Sigmoid colon (tissue), 4 donors: Measurements from ENCODE around the gene SMC4.

ENCODE experiments used
- CTCF ChIP-seq, 4 experiments: fragments of 450-650 bp in 3 of 4; fragments of 200-600 bp in 1 of 4; IDR thresholded peaks; one replicate each; pipeline ENCODE4 v1.5.1; 2016 to 2019; ENCODE audit warnings: antibody characterized with exemption in 4 of 4, mild to moderate bottlenecking in 3 of 4, moderate library complexity in 2 of 4
- EP300 ChIP-seq, 4 donors: sonication (generic); formaldehyde crosslinking; IDR thresholded peaks; one replicate each; pipeline ENCODE4 v1.6.1; 2017; ENCODE audit warnings: antibody characterized with exemption in 4 of 4
- POLR2A ChIP-seq, 2 donors: fragments of 450-650 bp; IDR thresholded peaks; one replicate each; pipeline ENCODE4 v1.6.1; 2016; ENCODE audit warnings: antibody characterized with exemption in 2 of 2, mild to moderate bottlenecking in 2 of 2, moderate library complexity in 2 of 2
- POLR2AphosphoS5 ChIP-seq, 4 donors: sonication (generic); formaldehyde crosslinking; IDR thresholded peaks; one replicate each; pipeline ENCODE4 v1.6.1; 2017; ENCODE audit warnings: antibody characterized with exemption in 4 of 4

GRCh38 chr3:160372780-160373179 lies 26.7 kb upstream of the SMC4 start:
- no peak for TF ChIP-seq CTCF (IDR thresholded peaks at IDR 0.05)
- TF ChIP-seq POLR2A (IDR thresholded peaks at IDR 0.05), result no peak
- TF ChIP-seq EP300 (IDR thresholded peaks at IDR 0.05), result no peak
- no peak for TF ChIP-seq POLR2AphosphoS5 (IDR thresholded peaks at IDR 0.05)
